ENCODE results near the gene MRPL49.

DNA sequence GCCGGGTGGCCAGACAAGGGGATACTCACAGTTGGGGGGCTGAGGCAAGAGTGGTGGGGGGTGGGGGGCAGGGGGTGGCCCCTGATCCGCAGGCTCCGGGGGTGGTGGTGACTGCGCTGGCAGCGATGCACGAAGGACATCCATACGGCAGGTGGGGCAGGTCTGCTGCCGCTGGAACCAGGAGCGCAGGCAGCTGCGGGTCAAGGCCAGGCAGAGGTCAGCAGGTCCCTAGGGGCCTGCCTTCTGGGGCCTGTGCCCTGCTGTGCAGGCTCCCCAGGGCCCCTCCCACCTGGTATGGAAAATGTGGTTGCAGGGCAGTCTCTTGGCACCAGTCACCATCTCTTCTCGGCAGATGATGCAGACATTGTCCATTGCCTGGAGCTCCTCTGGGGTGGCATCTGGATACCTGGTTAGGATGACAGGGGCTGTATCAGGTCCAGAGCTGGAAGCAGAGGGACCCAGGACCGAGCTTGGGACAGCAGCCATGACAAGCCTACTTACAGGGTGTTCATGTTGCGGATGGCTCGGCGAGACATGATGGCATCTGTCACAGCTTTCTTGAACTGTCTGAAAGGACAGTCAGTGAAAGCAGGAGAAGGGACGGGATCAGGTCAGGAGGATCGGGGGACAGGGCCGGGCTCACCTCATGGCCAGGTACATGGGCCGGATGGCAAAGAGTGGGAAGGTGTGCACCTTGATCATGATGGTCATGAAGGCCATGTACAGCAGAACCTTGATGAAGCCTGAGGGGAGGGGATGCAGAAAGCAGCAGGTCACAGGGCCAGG, 8.7 kb downstream of the MRPL49 start:
- TF ChIP-seq CTCF (IDR thresholded peaks at IDR 0.05; ENCODE audit: low read length) (no peak), EZH2phosphoT487 (IDR thresholded peaks at IDR 0.05; ENCODE audit: low read length) (no peak)

Measured in MM.1S (cell line).